NOMO-1 (cell line): ENCODE results near the gene UBE2D4.
"Not testable (repeated sequence)": the region's sequence is repeated elsewhere in the genome, so short reads cannot be mapped to it uniquely, and the experiment has no call there.

Experiments
- DNase-seq, 2 experiments: peaks; one replicate each; lab custom pipeline; 2025; ENCODE audit not compliant: unreplicated experiment in 2 of 2; lab: John Stamatoyannopoulos, UW

Gene UBE2D4

DNA sequence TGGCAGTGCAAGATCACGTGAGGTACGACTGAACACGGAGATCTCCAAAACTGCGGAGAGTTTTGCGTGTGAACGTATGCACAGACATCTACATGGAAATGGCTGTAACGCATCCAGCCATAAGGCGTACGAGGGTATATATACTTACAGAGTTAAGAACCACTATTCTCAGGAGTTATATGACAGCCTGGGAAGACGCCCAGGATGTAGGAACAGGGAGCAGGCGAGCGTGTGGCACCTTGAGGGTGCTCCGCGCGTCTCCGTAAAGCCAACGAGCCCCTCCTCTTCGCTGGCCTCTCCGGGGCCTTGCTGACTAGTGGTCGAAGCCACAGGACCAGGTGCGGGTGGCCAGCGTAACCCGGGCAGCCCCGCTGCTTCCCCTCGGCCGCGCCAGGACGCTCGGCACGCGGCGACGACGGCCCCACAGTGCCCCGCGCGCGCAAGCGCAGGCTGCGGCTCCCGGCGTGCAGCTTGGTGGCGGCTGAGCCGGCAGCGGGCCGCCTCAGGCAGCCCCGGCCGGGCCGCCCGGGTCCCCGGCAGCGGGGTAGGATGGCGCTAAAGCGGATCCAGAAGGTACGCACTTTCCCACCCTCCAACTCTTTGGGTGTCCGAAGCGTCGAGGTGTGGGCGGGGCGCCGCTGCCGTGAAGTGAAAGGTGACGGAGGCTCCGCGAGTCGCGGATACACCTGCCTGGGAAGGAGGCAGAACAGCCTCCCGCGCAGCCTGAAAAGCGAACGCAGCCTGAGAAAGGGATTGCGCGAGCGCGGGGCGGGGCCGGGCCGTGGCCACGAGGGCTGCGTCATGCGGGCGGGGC is at the start of gene UBE2D4:
UBE2D4 (plus strand) TSS at position 453 of the 814 bp plus-strand sequence; CDS start at position 550, 97 bp downstream.
- peak; percentile 78 to 87 for DNase-seq

DNA sequence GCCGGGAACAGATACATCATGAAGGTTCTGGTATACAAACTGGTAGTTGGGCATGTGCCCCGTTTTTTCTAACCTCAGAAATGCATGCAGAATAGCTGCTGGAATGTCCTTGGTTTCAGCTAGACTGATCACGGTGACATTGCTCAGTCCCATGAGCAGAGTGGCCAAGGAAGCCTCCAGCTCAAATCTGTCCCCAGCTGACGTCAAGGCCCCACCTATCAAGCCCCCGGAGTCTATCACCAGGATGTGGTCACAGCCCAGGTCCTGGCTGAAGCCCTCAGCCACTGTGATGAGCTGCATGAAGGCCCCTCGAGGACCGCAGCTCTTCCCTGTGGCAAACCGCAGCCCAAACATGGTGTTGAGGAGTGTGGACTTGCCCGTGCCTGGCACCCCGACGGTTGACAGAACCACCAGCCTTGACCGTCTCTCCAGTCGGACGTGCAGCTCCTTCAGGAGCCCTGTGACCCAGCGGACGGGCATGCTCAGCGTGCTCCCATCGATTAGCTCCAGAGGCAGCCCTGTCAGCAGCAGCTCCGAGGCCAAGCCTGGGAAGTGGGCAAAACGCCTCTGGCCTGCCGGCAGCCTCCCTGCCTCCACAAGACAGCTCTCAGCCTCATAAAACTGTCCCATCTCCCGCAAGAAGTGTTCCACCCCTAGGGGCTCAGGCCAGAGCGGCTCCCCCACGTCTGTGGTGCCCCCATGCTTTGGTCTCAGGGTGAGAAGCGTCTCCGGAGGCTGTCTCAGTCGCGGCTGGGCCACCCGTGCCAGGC is 49.1 kb upstream of the UBE2D4 start:
- DNase-seq, result no peak

DNA sequence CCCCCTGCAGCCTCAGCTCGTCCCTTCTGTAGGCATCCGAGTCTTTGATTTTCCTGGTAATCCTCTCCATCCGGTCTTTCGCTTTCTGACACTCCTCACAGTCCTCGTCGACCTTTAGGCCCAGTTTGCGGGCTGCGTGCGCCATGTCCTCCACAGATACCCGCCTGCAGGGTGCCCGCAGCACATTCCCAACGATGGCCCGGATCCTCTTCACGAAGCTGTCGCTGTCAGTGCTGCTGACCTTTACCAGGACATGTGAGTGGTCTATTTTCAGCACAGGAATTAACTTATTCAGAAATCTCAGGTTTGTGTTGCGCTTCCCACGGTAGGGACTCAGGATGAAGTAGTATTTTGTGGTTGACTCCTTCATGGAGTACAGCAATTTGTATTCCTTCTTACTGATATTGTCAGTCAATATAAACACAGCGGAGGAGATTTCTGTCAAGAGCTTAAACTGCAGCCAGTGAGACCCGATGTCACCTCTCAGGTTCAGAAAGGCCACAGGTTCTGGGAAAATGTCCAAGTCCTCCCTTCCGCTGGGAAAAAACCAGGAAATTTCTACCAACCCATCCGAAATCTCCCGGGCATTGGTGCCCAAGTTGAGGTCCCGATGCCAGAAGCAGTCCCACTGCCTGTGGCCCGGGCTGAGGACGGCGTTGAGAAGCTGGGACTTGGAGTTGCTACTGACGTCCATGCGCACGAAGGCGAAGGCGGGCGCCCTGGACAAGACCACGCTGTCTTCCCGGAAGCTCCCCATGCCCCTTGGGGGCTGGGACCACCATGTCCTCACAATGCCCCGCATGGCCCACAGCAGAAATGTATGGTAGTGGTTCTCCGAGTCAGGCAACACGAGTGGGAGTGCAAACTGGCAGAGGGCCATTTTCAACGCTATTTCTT is 48.0 kb upstream of the UBE2D4 start:
- no peak for DNase-seq

DNA sequence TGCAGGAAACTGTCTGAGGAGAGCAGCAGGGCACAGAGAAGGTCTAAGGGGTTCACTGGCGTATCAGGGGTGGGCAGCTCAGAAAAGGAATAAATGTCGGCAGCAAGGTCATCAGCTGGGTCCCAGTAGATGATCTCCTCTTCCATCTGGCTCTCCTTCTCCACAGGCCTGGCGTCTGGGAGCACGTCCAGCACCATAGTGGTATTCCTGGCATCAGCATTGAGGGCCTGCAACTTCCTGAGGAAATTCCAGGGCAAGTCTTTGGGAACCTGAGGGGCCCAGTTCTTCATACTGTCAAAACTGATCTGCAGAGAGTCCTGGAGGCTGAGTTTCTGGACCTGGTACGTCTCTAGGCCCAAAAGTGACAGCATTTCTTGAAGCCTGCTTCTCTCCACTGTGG is 47.4 kb upstream of the UBE2D4 start:
- DNase-seq, result no peak

DNA sequence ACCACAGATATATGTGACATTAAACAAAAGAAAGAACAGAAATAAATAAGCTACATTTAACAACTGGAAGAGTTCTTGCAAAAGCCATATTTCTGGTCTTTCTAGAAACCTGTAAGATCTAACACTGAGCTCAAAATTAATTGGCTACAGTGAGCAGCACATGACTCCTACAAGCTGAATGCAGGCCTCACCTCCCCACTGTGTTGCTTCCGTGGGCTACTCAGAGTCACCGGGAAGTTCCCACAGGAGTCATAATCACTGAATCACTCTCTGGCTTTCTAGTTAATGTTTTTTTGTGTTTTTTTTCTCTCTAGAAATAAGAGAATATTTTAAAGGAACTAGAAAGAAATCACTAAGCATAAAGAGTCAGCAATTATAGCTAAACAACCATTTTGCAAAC is 46.8 kb upstream of the UBE2D4 start:
- DNase-seq, result no peak

DNA sequence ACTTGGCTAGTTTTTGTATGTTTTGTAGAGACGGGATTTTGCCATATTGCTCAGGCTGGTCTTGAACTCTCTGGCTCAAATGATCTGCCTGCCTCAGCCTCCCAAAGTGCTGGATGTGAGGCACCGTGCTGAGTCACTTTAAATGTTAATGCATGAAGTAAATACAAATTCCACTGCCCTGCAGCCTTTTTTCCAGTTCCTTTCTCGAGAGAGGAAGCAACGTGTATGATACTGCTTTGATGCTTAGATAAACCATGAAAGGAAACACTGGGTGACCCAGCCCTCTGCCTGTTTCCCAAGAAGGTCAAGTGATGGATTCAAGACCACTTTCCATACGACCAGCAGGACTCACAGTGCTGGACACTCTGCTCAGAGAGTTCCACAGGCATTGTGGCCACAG is 45.6 kb upstream of the UBE2D4 start:
- no peak for DNase-seq

DNA sequence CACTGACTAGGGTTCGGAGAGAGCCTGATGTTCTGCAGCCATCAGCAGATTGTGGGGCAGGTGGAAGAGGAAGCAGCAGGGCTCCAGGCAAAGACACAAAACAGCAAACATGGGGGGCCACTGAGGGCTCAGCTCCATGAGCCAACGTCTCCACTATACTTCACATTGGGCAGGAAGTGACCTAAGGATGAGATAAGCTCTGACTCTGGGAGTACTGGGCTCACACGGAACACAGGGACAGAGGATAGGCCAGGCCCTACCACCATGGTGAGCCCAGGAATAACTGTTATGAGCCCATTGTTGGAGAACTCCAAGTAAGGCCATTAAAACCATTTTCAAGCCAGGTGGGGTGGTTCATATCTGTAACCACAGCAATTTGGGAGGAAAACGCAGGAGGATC is 42.0 kb upstream of the UBE2D4 start:
- no peak for DNase-seq

DNA sequence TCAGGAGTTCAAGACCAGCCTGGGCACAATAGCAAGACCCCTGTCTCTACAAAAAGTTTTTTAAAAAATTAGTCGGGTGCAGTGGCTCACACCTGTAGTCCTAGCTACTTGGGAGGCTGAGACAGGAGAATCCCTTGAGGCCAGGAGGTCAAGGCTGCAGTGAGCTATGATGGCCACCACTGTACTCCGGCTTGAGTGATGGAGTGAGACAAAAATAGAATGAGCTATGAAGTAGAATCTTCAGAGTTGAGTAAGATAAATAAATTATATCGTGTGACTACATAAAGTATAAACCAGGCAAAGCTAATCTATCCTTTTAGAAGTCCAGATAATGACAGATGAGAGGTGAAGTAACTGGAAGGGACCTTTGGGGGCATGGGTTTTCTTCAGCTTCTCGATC is 41.6 kb upstream of the UBE2D4 start:
- DNase-seq, result no peak

DNA sequence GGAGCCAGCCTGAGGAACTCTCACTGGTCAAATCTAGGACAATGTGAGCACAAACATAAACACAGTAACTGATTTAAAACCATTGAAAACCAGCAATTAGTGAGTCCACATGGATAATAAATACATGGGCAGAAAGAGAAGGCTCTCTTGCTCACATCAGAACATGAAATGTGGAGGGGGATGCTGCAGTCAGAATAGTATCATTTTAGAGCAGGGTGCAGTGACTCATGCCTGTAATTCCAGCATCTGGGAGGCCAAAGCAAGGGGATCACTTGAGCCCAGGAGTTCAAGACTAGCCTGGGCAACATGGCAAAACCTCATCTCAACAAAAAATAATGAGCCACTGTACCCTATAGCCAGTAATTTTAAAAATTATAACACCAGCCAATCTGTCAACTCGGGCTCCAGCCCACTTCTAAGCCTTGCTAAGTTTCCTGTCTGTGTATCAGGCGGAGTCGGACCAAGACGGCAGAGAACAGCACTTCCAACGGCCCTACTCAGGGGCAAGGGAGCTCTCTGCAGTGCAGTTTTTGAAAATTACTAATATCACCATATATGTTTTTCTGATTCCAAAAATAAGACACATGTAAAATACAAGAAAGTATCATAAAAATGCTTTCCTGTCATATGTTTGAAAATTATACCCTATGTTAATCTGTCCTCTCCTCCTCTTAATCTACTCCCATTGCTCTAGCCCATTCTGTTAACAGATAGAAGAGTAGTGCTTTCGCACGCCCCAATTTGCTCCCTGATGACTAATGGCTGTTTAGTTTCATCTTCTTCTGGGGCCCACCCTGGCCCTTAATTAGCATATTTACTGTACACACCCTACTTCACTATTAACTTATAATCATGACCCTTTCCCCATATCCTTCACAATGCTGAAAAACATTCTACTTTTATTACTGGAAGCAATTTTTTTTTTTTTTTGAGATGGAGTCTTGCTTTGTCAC is 37.0 kb upstream of the UBE2D4 start:
- DNase-seq, result no peak

DNA sequence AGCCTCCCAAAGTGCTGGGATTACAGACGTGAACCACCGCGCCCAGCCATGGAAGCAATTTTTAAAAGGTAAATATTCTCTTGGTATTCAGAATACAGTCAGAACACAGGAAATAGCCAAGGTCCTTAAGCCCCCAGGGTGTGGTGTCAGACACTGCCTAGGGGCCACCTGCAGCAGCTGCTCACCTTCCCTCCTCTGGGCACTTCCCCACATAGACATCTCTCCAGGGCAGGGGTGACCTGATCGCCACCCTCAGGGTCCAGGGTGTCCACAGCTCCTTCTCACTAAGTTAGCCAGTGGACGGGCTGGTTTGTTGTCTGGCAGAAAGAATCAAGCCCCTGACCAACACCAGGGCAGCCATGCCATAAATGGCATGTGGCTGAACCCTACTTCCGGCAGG is 35.8 kb upstream of the UBE2D4 start:
- DNase-seq, result no peak

DNA sequence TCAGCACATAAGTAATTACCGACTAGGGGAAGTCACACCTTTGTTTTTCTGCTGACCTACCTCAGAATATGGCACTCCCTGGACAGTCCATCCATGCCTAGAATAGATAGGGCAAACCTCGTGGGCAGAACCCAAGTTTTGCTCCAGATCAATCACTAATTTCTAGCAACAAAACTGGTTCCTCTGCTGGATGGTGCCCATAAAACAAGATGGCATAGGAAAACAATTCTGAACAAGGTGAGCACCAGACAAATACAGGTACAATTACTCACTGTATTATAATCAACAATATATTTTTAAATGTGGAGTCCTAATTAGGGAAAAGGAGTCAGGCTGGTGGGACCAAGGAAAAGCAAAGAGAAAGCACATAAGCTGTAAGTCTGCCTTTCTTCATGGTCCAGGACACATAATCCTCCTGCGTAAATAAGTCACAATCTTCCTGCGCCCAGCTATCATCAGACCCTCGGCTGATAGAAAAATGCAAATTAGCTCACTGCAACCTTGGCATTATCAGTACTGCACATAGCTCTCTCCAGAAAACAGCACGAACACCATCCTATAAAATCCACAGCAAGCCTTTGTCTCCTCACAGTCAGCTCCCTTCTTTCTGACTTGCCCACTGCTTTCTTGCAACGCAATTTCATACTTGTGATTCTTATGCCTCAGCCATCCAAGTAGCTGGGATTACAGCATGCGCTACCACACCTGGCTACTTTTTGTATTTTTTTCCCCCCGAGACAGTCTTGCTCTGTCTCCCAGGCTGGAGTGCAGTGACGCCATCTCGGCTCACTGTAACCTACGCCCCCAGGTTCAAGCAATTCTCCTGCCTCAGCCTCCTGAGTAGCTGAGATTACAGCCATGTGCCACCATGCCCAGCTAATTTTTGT is 34.9 kb upstream of the UBE2D4 start:
- no peak for DNase-seq

DNA sequence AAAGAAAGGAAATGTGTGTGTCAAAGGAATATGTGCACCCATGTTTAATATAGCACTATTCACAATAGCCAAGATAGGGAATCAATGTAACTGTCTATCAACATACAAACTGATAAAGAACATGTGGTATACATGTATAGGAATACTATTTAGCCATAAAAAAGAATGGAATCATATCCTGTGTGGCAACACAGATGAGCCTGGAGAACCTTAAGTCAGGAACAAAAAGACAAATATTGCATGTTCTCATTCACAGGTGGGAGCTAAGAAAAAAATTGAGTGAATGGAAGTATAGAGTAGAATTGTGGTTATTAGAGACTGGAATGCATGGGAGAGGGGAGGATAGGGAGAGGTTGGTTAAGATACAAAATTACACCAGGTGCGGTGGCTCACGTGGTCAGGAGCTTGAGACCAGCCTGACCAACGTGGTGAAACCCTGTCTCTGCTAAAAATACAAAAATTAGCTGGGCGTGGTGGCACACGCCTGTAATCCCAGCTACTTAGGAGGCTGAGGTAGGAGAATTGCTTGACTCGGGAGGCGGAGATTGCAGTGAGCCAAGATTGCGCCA is 30.3 kb upstream of the UBE2D4 start:
- DNase-seq, result no peak

DNA sequence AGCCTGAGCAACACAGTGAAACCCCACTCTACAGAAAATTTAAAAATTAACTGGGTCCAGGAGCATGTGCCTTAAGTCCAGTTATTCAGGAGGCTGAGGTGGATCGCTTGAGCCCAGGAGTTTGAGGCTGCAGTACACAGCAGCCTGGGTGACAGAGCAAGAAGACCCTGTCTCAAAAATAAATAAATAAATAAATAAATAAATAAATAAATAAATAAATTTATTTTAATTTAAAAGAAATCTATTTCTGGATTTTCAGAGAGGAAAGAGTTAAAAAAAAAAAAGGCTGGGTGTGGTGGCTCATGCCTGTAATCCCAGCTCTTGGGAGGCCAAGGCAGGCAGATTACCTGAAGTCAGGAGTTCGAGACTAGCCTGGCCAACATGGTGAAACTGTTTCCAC is 27.7 kb upstream of the UBE2D4 start:
- DNase-seq, result not testable (repeated sequence)

DNA sequence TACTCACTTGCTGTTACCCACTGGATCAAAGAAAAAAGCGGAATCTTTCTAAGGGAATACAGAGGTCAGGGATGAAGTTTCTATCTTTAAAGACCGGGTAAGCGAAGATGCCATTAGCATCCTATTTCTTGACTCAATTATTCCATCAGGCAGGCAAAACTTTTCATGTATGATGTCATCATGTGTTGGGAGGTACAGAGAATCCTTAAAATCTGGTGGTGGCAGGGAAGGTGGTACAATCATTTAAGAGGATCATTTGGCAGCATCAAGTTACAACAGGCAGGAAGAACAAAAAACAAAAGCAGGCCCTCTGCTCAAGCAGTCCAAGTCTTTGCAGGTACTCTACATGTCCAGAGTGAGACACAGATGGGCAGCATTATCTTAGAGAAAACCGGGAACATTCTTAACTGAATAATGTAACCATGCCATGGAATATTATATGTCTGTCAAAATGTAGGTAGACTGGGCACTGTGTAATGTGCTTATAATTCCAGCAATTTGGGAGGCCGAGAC is 23.6 kb upstream of the UBE2D4 start:
- no peak for DNase-seq

DNA sequence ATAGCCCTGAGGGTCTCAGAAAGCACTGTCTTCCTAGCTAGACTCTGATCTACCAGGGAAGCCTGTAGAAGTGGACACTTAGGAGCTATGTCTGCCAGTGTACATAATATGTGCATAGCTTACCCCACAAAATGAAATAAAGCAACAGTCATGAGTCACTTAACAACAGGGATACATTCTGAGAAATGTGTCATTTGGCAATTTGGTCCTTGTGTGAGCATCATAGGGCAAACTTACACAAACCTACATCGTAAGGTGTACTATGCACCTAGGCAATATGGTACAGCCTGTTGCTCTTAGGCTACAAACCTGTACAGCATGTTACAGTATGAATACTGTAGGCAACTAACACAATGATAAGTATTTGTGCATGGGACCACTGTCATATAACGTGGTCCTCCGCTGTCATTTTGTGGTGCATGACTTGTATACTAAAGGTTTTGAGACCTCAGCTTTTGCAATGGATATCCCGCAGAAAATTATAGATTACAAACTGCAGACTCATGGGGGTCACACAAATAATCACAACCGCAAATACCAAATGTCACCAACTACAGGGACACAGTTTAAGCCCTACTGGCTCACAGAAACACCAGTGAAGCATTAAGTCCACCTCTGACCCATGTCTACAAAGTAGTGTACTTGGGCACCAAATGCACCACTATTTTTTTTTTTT is 21.6 kb upstream of the UBE2D4 start:
- DNase-seq, result no peak

DNA sequence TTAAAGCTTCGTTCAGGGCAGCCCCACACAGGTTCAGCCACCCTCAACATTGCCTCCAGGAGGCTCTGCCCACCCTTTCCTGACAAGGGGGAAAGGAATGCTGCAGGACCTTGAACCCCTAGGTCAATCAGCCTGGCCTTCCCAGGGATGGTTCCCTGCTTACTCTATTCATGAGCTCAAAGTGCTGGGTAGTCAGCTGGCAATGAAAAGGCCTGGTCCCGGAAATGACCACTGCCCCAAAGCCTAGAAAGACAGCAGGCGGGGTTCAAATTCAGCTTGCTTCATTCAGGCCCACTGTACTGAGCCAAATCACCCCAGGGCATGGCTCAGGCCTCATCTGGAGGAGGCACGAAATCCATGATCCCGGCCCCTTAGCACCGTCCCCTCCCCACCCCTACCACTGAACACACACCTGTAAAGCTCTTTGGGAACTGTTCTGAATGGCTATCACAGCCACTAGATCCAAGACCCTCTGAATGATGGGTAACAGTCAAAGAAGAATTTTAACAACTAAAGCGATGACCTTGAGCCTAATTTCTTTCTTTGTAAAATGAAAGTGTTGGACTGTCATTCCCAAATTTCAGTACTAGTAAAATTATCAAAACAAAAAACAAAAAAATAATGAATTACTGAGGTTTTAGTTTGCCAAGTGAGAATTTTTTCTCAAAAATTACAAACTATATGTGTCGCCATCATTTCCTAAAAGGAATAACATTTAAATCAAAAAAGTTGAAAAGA is 20.9 kb upstream of the UBE2D4 start:
- no peak for DNase-seq

DNA sequence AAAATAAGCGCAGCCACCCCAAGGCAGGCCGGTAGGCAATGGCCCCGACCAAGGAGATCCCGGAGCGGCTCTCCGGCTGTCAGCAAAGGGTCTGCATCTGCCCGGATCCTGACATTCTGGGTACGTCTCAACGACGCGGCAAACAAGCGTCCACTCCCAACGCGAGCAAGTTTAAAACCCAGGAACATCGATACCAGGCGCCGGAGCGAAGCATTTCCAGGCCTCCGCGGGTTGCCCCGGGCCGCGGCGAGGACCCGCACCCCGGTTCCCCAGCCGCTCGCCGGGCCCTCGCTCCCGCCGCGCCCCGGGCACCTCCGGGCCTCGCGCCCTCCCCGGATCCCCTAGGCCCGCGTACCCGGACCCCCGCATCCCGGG is 20.3 kb upstream of the UBE2D4 start:
- peak in 1 of 2 experiments; percentile 4 for DNase-seq
